GM23338 (cell line): ENCODE measurements around the gene SCN11A.

Experiments
- EZH2 ChIP-seq: fragments of 200-600 bp; sonication (generic); IDR thresholded peaks from one replicate; pipeline ENCODE4 v1.8.0; 2017; ENCODE audit warnings: antibody characterized with exemption, mild to moderate bottlenecking, low read depth; ENCODE audit not compliant: unreplicated experiment
- POLR2AphosphoS5 ChIP-seq: IDR thresholded peaks from 2 replicates; pipeline ENCODE4 v1.6.1; 2016; ENCODE audit warnings: antibody characterized with exemption, low read depth
- ZNF114 ChIP-seq: fragments of 250-450 bp; sonication (Bioruptor Pico); IDR thresholded peaks from 2 replicates; pipeline ENCODE4 v1.5.0; 2020; ENCODE audit warnings: mild to moderate bottlenecking, moderate library complexity
- TF ChIP-seq, protein P1 (sequence below), 2 experiments: fragments of 200-600 bp in 1 of 2; sonication (generic) in 1 of 2; conservative IDR thresholded peaks; 2 replicates each; pipeline versions ENCODE4 v1.5.1 to v1.6.1; 2016 to 2017; ENCODE audit warnings: antibody characterized with exemption in 2 of 2, low read depth in 2 of 2, mild to moderate bottlenecking in 2 of 2, moderate library complexity in 1 of 2
- TF ChIP-seq, protein P2 (sequence below): IDR thresholded peaks from one replicate; pipeline ENCODE4 v1.6.1; 2018; ENCODE audit warnings: antibody characterized with exemption; ENCODE audit not compliant: unreplicated experiment
- TF ChIP-seq, protein P3 (sequence below): IDR thresholded peaks from 2 replicates; pipeline ENCODE4 v1.6.1; 2016; ENCODE audit warnings: antibody characterized with exemption

DNA sequence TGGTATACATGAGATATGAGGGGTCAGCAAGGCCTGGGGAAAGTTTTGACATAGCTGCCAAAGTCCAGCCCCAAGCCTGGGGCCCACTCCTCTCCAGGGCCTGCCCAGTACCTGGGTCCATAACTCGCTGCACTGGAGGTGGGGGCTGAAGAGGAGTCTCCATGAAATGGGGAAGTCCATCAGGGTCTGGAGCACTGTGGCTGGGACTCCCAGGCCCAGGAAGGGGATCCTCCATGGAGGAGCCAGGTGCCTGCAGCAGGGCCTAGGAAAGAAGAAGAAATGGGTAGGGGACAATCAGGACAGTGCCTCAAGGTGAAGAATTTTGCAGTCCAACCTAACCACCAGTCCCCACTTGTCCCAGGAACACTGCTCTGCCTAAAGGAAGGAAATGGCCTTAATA is 47.5 kb upstream of the SCN11A start:
- TF ChIP-seq, protein P1, sequence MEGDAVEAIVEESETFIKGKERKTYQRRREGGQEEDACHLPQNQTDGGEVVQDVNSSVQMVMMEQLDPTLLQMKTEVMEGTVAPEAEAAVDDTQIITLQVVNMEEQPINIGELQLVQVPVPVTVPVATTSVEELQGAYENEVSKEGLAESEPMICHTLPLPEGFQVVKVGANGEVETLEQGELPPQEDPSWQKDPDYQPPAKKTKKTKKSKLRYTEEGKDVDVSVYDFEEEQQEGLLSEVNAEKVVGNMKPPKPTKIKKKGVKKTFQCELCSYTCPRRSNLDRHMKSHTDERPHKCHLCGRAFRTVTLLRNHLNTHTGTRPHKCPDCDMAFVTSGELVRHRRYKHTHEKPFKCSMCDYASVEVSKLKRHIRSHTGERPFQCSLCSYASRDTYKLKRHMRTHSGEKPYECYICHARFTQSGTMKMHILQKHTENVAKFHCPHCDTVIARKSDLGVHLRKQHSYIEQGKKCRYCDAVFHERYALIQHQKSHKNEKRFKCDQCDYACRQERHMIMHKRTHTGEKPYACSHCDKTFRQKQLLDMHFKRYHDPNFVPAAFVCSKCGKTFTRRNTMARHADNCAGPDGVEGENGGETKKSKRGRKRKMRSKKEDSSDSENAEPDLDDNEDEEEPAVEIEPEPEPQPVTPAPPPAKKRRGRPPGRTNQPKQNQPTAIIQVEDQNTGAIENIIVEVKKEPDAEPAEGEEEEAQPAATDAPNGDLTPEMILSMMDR (conservative IDR thresholded peaks at IDR 0.05; ENCODE audit: low read depth in 2 of 2): no peak
- TF ChIP-seq, protein P2, sequence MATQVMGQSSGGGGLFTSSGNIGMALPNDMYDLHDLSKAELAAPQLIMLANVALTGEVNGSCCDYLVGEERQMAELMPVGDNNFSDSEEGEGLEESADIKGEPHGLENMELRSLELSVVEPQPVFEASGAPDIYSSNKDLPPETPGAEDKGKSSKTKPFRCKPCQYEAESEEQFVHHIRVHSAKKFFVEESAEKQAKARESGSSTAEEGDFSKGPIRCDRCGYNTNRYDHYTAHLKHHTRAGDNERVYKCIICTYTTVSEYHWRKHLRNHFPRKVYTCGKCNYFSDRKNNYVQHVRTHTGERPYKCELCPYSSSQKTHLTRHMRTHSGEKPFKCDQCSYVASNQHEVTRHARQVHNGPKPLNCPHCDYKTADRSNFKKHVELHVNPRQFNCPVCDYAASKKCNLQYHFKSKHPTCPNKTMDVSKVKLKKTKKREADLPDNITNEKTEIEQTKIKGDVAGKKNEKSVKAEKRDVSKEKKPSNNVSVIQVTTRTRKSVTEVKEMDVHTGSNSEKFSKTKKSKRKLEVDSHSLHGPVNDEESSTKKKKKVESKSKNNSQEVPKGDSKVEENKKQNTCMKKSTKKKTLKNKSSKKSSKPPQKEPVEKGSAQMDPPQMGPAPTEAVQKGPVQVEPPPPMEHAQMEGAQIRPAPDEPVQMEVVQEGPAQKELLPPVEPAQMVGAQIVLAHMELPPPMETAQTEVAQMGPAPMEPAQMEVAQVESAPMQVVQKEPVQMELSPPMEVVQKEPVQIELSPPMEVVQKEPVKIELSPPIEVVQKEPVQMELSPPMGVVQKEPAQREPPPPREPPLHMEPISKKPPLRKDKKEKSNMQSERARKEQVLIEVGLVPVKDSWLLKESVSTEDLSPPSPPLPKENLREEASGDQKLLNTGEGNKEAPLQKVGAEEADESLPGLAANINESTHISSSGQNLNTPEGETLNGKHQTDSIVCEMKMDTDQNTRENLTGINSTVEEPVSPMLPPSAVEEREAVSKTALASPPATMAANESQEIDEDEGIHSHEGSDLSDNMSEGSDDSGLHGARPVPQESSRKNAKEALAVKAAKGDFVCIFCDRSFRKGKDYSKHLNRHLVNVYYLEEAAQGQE: no peak
- TF ChIP-seq POLR2AphosphoS5: no peak
- TF ChIP-seq ZNF114 (CRISPR knock-in tag): no peak
- TF ChIP-seq EZH2: no peak
- TF ChIP-seq, protein P3, sequence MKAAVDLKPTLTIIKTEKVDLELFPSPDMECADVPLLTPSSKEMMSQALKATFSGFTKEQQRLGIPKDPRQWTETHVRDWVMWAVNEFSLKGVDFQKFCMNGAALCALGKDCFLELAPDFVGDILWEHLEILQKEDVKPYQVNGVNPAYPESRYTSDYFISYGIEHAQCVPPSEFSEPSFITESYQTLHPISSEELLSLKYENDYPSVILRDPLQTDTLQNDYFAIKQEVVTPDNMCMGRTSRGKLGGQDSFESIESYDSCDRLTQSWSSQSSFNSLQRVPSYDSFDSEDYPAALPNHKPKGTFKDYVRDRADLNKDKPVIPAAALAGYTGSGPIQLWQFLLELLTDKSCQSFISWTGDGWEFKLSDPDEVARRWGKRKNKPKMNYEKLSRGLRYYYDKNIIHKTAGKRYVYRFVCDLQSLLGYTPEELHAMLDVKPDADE: no peak
